Karpas-422 (cell line): Measurements from ENCODE around the gene MIER2. TPM values are rescaled to one million over a fixed set of nuclear protein-coding genes. Genes with fewer than 3 reads are reported as not detected.
"Not testable (repeated sequence)": the region's sequence is repeated elsewhere in the genome, so short reads cannot be mapped to it uniquely, and the experiment has no call there.

Experiments
- DNase-seq: peaks from one replicate; pipeline ENCODE4 v3.0.0-alpha.2; 2015
- H2AFZ ChIP-seq: fragments of 200-600 bp; sonication (generic); 2 replicates; pipeline ENCODE4 v1.6.1; 2014; ENCODE audit warnings: antibody characterized with exemption, low read length, mixed read lengths
- H3K27ac ChIP-seq: fragments of 200-600 bp; sonication (generic); 2 replicates; pipeline ENCODE4 v1.5.1; 2014; ENCODE audit warnings: mild to moderate bottlenecking, low read length, moderate library complexity
- H3K27me3 ChIP-seq: fragments of 200-600 bp; sonication (generic); 2 replicates; pipeline ENCODE4 v1.6.1; 2014; ENCODE audit warnings: low read length, mixed read lengths
- H3K36me3 ChIP-seq: fragments of 200-600 bp; sonication (generic); 2 replicates; pipeline ENCODE4 v1.6.1; 2014; ENCODE audit warnings: low read length, mixed read lengths; ENCODE audit not compliant: insufficient read depth
- H3K4me1 ChIP-seq: fragments of 200-600 bp; sonication (generic); 2 replicates; pipeline ENCODE4 v1.6.1; 2014; ENCODE audit warnings: mild to moderate bottlenecking, low read length, mixed read lengths
- H3K4me2 ChIP-seq: fragments of 200-600 bp; sonication (generic); 2 replicates; pipeline ENCODE4 v1.6.1; 2014; ENCODE audit warnings: low read length, low read depth, mild to moderate bottlenecking; ENCODE audit not compliant: poor library complexity, severe bottlenecking
- H3K4me3 ChIP-seq: fragments of 200-600 bp; sonication (generic); 2 replicates; pipeline ENCODE4 v1.5.1; 2014; ENCODE audit warnings: mild to moderate bottlenecking, antibody characterized with exemption, low read length, mixed read lengths
- H3K79me2 ChIP-seq: fragments of 200-600 bp; sonication (generic); 2 replicates; pipeline ENCODE4 v1.6.1; 2014; ENCODE audit warnings: mild to moderate bottlenecking, low read length, mixed read lengths
- H3K9ac ChIP-seq: fragments of 200-600 bp; sonication (generic); 2 replicates; pipeline ENCODE4 v1.6.0; 2014; ENCODE audit warnings: low read length
- H3K9me2 ChIP-seq: fragments of 200-600 bp; sonication (generic), shearing (Covaris generic); replicated peaks from 2 replicates; pipeline ENCODE4 v1.6.0; 2014; ENCODE audit warnings: mild to moderate bottlenecking, low read length, moderate library complexity; ENCODE audit not compliant: insufficient read depth
- H3K9me3 ChIP-seq: fragments of 300-700, 200-600 bp; sonication (generic); 2 replicates; pipeline ENCODE4 v1.6.1; 2014; ENCODE audit warnings: low read length, mixed read lengths
- H4K20me1 ChIP-seq: fragments of 200-600 bp; sonication (generic); 2 replicates; pipeline ENCODE4 v1.6.1; 2014; ENCODE audit warnings: mild to moderate bottlenecking, antibody characterized with exemption, low read length, low read depth; ENCODE audit not compliant: insufficient read depth
- total RNA-seq: library from RNA; depleted of rRNA; stranded (reverse); fragments of >200 nt; shearing (Covaris generic); gene quantifications from 2 replicates; pipeline ENCODE4 v1.2.3, GENCODE V29; 2014; ENCODE audit warnings: low replicate concordance; rRNA removed

MIER2 gene, protein sequence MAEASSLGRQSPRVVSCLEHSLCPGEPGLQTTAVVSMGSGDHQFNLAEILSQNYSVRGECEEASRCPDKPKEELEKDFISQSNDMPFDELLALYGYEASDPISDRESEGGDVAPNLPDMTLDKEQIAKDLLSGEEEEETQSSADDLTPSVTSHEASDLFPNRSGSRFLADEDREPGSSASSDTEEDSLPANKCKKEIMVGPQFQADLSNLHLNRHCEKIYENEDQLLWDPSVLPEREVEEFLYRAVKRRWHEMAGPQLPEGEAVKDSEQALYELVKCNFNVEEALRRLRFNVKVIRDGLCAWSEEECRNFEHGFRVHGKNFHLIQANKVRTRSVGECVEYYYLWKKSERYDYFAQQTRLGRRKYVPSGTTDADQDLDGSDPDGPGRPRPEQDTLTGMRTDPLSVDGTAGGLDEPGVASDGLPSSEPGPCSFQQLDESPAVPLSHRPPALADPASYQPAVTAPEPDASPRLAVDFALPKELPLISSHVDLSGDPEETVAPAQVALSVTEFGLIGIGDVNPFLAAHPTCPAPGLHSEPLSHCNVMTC
- 7.9 and 15.3 TPM in 2 replicates for total RNA-seq

GRCh38 chr19:344625-345319, at the start of gene MIER2:
Gene MIER2 (minus strand): TSS chr19:344796. CDS start chr19:344782, 14 bp downstream.
- Histone ChIP-seq H2AFZ (peak within 1 kb of the TSS; percentile 98; the same call in 1 of the 2 replicates), H3K9ac (peak within 1 kb of the TSS; percentile 93), H4K20me1 (peaks cover 7% of the 10 kb centered on the region; the same call in 1 of the 2 replicates), H3K27ac (0 out of 2 replicates have a peak within 1 kb of the TSS, but pooled peaks have one; percentile 4), H3K9me3 (no peaks in the 10 kb centered on the region), H3K4me1 (peaks cover 21% of the 10 kb centered on the region), H3K79me2 (peaks cover 44% of the 10 kb centered on the region), H3K27me3 (no peaks in the 10 kb centered on the region), H3K36me3 (peaks cover 20% of the 10 kb centered on the region), H3K9me2 (no peaks in the 10 kb centered on the region), H3K4me2 (peak within 1 kb of the TSS; percentile 93), H3K4me3 (peak within 1 kb of the TSS; percentile 83)
- DNase-seq: peak; percentile 92

DNA sequence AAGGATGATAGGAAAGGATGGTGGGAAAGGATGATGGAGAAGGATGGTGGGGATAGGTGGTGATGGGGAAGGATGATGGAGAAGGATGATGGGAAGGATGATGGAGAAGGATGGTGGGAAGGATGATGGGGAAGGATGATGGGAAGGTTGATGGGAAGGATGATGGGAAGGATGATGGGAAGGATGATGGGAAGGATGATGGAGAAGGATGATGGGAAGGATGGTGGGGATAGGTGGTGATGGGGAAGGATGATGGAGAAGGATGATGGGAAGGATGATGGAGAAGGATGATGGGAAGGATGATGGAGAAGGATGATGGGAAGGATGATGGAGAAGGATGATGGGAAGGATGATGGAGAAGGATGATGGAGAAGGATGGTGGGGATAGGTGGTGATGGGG, 49.0 kb upstream of the MIER2 start:
- not testable (repeated sequence) for H3K27me3 ChIP-seq, H3K4me3 ChIP-seq, H3K79me2 ChIP-seq, H4K20me1 ChIP-seq, DNase-seq, H3K4me2 ChIP-seq, H3K9me2 ChIP-seq, H2AFZ ChIP-seq, H3K4me1 ChIP-seq, H3K36me3 ChIP-seq, H3K27ac ChIP-seq, H3K9ac ChIP-seq
- peaks cover 21% of the 10 kb centered on the region for H3K9me3 ChIP-seq

- Histone ChIP-seq H3K4me1 (no peaks in the 10 kb centered on the region), H2AFZ (no peak overlapping the region), H3K79me2 (no peaks in the 10 kb centered on the region), H3K4me3 (no peak overlapping the region), H3K4me2 (no peak overlapping the region), H3K9me2 (no peaks in the 10 kb centered on the region), H4K20me1 (no peaks in the 10 kb centered on the region), H3K27me3 (no peaks in the 10 kb centered on the region), H3K27ac (no peak overlapping the region), H3K9me3 (peaks cover 21% of the 10 kb centered on the region), H3K36me3 (no peaks in the 10 kb centered on the region), H3K9ac (no peak overlapping the region)
- no peak for DNase-seq
Observed at GRCh38 chr19:392375-392970, 47.9 kb upstream of the MIER2 start.

- Histone ChIP-seq H3K4me3 (no peak overlapping the region), H3K79me2 (no peaks in the 10 kb centered on the region), H2AFZ (no peak overlapping the region), H3K27me3 (no peaks in the 10 kb centered on the region), H3K27ac (no peak overlapping the region), H3K9me3 (peaks cover 18% of the 10 kb centered on the region), H4K20me1 (no peaks in the 10 kb centered on the region), H3K9me2 (no peaks in the 10 kb centered on the region), H3K36me3 (no peaks in the 10 kb centered on the region), H3K4me1 (no peaks in the 10 kb centered on the region), H3K9ac (no peak overlapping the region), H3K4me2 (no peak overlapping the region)
- no peak for DNase-seq
Observed at GRCh38 chr19:391726-392374, 47.3 kb upstream of the MIER2 start.

GRCh38 chr19:391207-391557, 46.6 kb upstream of the MIER2 start:
- no peak overlapping the region for H3K9ac ChIP-seq
- H3K36me3 ChIP-seq: no peaks in the 10 kb centered on the region
- H3K27me3 ChIP-seq: no peaks in the 10 kb centered on the region
- H3K79me2 ChIP-seq: no peaks in the 10 kb centered on the region
- no peaks in the 10 kb centered on the region for H3K9me2 ChIP-seq
- H2AFZ ChIP-seq: no peak overlapping the region
- no peak overlapping the region for H3K27ac ChIP-seq
- no peak overlapping the region for H3K4me2 ChIP-seq
- H3K9me3 ChIP-seq: peaks cover 17% of the 10 kb centered on the region; the same call in 1 of the 2 replicates
- H3K4me1 ChIP-seq: no peaks in the 10 kb centered on the region
- no peak for DNase-seq
- no peaks in the 10 kb centered on the region for H4K20me1 ChIP-seq
- H3K4me3 ChIP-seq: no peak overlapping the region

- H3K36me3 ChIP-seq: no peaks in the 10 kb centered on the region
- no peaks in the 10 kb centered on the region for H3K9me2 ChIP-seq
- H3K4me3 ChIP-seq: no peak overlapping the region
- H3K79me2 ChIP-seq: no peaks in the 10 kb centered on the region
- no peaks in the 10 kb centered on the region for H3K27me3 ChIP-seq
- H3K27ac ChIP-seq: no peak overlapping the region
- no peaks in the 10 kb centered on the region for H3K4me1 ChIP-seq
- no peak for DNase-seq
- H3K9me3 ChIP-seq: peaks cover 16% of the 10 kb centered on the region; the same call in 1 of the 2 replicates
- H4K20me1 ChIP-seq: no peaks in the 10 kb centered on the region
- no peak overlapping the region for H3K9ac ChIP-seq
- H2AFZ ChIP-seq: no peak overlapping the region
- H3K4me2 ChIP-seq: no peak overlapping the region
Observed at GRCh38 chr19:390386-391206, 46.0 kb upstream of the MIER2 start.

DNA sequence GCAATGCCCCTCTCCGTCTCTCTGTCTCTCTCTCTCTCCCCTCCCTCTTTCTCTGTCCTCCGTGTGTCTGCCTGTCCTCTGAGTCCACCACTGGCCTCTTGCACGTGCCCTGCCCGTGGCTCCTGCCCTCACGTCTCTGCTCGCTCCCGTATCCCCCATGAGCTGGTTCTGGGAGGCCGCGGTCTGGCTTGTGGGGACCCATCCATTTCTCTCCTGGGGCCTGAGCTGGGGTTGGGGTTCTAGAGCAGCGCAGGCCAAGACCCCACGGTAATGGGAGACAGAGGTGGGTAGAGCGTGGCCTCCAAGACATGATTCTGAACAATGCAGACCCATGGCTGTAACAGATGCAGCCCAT, 45.3 kb upstream of the MIER2 start:
- no peak overlapping the region for H3K27ac ChIP-seq
- no peak overlapping the region for H3K9ac ChIP-seq

More for the DNA sequence above, 45.3 kb upstream of the MIER2 start:
- Histone ChIP-seq H3K4me2 (no peak overlapping the region), H3K9me2 (no peaks in the 10 kb centered on the region), H3K4me3 (no peak overlapping the region), H3K9me3 (peaks cover 13% of the 10 kb centered on the region; the same call in 1 of the 2 replicates), H3K27me3 (no peaks in the 10 kb centered on the region), H2AFZ (no peak overlapping the region), H3K36me3 (no peaks in the 10 kb centered on the region), H3K4me1 (no peaks in the 10 kb centered on the region), H4K20me1 (no peaks in the 10 kb centered on the region), H3K79me2 (no peaks in the 10 kb centered on the region)
- DNase-seq: no peak
